ENCODE measurements around the gene RANBP9. TPM values are rescaled to one million over a fixed set of nuclear protein-coding genes. Genes with fewer than 3 reads are reported as not detected.
A peak's percentile ranks its signal among the peaks of the same experiment; 100 is the strongest.

Gene RANBP9
- total and polyA plus RNA-seq, 9 of the 15 experiments (the other 6 are each of a cell fraction or from before 2014, with no cell fraction given), result 27.5 to 130 (median 61.5) TPM

DNA sequence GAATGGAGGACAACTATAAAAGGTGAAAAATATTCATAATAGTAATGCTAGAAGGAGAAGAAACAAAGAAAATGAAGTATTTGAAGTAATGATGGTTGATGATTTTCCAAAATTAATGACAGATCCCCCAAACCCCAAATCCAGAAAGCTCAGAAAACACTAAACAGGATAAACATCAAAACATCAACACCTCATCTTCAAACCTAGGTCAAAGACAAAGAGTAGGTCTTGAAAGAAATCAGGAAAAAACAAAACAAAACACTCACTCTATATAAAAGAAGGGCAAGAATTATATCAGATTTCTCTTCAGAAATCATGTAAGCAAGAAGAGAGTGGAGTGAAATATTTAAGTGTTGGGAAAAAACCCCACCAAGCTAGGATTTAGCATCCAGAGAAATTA, 38.7 kb downstream of the RANBP9 start (continued):
- TF ChIP-seq PATZ1 (CRISPR knock-in tag; IDR thresholded peaks at IDR 0.05; ENCODE audit: borderline replicate concordance) (no peak), ZNF76 (CRISPR knock-in tag; IDR thresholded peaks at IDR 0.05; ENCODE audit: borderline replicate concordance) (no peak), ZNF408 (CRISPR knock-in tag; IDR thresholded peaks at IDR 0.05; ENCODE audit: low read depth) (no peak), SREBF2 (CRISPR knock-in tag; IDR thresholded peaks at IDR 0.05) (no peak), MTA1 (IDR thresholded peaks at IDR 0.05; ENCODE audit: borderline replicate concordance) (0 out of 2 replicates have a peak, but pooled peaks have one; percentile 35), ARID3A (IDR thresholded peaks at IDR 0.05; ENCODE audit: borderline replicate concordance, low read depth, low read length) (0 out of 2 replicates have a peak, but pooled peaks have one; percentile 8), NBN (IDR thresholded peaks at IDR 0.05; ENCODE audit: low read depth) (no peak), CBFB (CRISPR knock-in tag; IDR thresholded peaks at IDR 0.05) (no peak), RBM25 (IDR thresholded peaks at IDR 0.05; ENCODE audit: low read depth, low read length, severe bottlenecking) (no peak), TEAD4 (IDR thresholded peaks at IDR 0.05; ENCODE audit: low read length) (no peak), TEAD4 (CRISPR knock-in tag; IDR thresholded peaks at IDR 0.05; ENCODE audit: borderline replicate concordance) (no peak), STAG1 (CRISPR knock-in tag; IDR thresholded peaks at IDR 0.05; ENCODE audit: borderline replicate concordance) (no peak), CBX2 (IDR thresholded peaks at IDR 0.05; ENCODE audit: insufficient read depth, low read length, poor library complexity, severe bottlenecking) (no peak), PPARD (CRISPR knock-in tag; IDR thresholded peaks at IDR 0.05) (no peak), TEAD2 (tag; IDR thresholded peaks at IDR 0.05) (no peak), ZNF217 (CRISPR knock-in tag; IDR thresholded peaks at IDR 0.05) (no peak), AFF1 (IDR thresholded peaks at IDR 0.05; ENCODE audit: low read depth in 1 of 2, partially characterized antibody in 2 of 2) (peak in 1 of 2 experiments; percentile 17), DIDO1 (tag; IDR thresholded peaks at IDR 0.05; ENCODE audit: low read depth) (no peak), CBX3 (IDR thresholded peaks at IDR 0.05; ENCODE audit: borderline replicate concordance in 1 of 2, low read length in 2 of 2) (no peak), HNRNPK (IDR thresholded peaks at IDR 0.05; ENCODE audit: low read depth, low read length, poor library complexity, severe bottlenecking) (no peak)
- TF ChIP-seq, protein P1, sequence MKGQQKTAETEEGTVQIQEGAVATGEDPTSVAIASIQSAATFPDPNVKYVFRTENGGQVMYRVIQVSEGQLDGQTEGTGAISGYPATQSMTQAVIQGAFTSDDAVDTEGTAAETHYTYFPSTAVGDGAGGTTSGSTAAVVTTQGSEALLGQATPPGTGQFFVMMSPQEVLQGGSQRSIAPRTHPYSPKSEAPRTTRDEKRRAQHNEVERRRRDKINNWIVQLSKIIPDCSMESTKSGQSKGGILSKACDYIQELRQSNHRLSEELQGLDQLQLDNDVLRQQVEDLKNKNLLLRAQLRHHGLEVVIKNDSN (CRISPR knock-in tag; IDR thresholded peaks at IDR 0.05), result no peak

All from K562 (cell line).